ENCODE data around the gene MAP2K5.

Gene MAP2K5

DNA sequence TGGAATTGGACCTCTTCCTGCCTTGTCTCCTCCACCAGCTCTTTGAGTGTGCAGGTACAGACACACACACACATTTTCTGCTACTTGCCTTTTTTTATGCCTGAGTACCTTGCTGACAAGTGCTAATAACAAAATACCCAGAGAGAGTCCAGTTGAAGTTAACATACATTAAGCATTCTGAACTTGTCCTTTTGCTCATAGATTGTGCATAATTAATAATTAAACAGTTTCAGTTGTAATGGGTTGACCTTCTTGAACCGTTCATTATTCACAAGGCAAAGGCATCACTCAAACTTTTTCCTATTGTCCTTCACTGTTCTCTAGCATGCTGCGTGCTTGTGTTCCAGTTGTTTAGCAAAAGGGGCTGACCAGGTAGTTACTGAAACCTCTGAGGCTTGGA lies 223.2 kb downstream of the MAP2K5 start:
- DNase-seq = no peak

DNA sequence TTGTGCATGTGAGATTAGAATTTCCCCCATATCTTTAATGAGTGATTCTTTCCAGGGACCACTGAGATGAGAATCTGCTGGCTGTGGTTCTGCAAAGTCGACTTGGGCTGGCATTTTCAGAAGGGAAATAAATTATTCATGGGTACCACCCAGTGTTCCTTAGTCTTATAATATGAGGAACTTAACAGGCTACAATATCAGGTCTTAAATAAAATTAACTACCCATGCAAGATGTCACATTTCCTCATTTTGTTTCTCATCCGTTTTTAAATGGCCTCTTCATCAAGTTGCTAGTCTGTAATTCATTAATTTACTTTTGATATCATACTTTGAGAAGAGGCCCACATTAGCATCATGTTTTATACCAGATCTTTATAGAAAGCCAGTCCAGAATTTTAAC lies 224.5 kb downstream of the MAP2K5 start:
- DNase-seq = no peak

DNA sequence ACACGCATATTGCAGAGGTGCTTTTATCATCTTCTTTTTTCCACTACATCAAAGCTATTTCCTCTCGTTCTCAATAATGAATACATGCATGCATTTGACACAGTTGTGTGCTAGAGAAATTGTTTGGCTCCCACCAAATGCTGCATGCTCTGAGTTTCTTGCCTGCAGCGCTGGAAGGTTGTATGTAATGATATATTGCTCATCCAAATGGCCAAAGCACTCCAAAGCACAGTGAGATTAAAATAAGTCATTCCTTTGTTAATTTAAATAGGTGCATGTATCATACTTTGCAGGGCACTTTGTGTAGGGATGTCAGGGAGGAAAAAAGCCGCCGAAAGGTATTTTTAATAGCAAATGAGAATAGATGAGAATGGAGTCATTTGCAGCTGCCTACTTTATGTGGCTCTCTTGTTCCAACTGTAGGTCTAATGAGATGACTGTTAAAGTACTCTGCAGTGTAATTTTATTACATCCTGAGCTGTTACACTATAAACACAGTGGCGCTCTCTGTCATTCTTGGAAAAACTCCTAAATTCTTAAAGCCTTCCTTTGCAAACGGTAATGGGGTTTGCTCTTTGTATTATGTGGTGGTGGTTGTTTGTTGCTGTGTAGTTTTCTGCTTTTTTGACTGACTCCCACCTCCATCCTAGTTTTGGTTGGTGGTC lies 225.9 kb downstream of the MAP2K5 start:
- no peak for DNase-seq

DNA sequence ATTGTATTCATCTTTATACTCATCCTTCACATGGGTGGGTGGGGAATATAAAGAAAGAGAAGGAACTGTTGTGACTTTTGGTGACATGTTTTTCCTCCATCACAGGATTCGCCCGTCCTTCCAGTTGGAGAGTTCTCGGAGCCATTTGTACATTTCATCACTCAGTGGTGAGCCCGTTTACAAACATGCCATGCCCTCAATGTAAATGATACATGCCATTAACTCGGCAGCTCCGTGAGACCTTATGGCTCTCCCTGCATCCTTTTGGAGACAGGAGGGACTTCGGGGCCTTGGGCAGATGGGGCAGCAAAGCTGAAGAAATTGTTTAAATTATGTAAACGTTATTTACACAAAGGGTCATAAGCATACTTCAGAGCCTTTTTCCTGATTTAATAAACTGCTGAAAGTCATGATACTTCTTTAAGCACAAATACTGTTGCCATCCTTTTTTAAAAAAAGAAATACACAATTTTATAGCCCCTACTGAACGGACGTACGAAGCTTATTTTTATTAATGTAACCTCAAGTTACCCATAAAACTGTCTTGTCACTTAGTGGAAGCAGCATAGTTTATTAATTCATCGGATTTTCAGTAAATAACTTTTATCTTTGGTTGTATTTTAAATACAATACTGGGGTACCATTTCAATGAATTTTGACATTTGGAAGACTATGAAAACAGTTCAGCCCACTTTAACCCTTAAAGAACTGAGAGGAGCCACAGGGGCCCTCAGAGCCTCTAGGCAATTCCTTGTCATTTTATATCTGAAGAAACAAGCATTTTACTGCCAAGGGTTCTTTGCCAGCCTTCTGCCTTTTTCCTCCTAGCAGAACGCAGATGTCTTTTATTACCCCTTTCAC lies 227.2 kb downstream of the MAP2K5 start:
- no peak for DNase-seq

- no peak for DNase-seq
Observed at GRCh38 chr15:67770358-67770628, 227.8 kb downstream of the MAP2K5 start.

DNA sequence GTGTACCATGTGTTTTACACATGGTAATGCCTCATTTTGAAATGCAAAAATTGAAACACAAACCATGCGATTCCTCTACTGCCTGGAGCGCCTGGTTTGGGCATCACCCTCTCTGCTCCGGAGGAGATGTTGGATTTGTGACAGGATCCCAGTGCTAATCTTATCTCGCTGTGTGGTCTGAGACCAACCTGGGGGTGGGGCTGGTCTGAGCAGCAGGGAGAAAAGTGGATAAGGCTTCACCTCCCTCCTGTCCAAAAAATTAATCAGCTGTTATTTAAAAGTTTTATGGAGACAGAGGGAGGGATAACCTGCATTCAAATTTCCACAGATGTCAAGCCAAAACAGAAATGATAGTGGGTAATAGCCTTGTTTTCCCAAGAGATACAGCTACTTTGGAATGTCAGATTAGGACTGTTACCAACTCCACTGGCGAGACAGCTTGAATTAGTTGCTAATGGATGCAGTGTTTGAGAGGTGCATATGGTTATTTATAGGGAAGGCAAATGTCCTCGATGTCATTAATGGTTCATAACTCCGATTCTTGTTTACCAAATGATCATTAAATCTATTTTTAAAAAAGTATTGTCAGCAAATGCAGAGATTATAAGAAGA lies 228.8 kb downstream of the MAP2K5 start:
- no peak for DNase-seq

DNA sequence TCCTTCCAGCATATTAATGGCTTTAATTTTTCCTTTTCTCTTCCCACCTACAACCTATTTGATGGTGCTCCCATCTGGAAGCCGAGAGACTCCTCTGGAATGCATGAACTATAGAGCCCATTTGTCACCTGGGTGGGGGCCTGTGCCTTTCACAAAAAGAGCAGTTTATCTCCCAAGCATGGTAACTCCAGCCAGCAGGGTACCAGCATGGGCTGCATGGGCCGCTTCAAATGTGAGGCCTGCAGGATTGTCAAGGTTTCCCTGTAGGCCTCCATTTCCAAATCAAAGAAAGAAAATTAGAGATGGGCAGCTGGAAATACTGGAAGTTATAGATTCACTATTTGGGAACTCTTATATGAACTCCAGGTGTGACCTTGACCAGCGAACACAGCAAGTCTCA lies 232.1 kb downstream of the MAP2K5 start:
- DNase-seq = no peak

DNA sequence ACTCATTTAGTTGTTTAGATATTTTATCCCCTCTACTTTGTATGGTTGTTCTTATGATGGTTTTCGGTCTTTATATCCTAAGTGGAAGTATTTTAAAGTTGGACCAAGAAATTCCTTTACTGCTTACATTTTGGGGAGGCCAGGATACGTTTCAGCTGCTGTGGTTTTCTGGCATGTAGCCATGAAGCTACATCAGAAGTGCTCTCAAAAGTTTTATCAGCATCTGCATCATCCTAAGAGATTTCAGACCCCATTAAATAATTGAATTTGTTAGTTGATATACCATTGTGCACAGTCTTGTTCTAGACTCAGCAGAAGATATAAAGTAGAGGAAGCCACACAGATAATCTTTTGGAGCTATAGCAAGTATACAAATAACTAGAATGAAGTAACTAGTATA lies 232.7 kb downstream of the MAP2K5 start:
- no peak for DNase-seq

DNA sequence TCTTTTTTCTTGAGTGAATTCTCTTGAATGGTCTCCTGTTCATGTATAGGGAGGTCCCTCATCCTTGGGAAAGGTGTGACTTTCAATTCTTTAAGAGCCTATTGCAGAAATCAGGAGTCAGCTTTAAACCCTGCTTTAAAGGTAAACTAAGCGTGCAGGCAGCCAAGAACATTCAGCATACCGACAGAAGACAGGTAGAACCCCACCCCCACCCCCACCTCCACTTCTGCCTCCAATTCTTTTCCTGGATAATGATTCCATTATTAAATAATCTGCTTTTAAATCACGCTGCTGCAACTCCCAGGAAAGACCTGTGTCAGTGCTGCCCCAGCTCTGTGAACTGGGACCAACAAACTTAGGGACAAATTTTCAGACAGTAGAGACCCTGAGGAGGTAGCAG lies 233.5 kb downstream of the MAP2K5 start:
- DNase-seq = no peak

GRCh38 chr15:67776600-67776999 lies 234.1 kb downstream of the MAP2K5 start:
- no peak for DNase-seq

GRCh38 chr15:67777071-67777470 lies 234.6 kb downstream of the MAP2K5 start:
- DNase-seq = no peak

GRCh38 chr15:67777773-67778172 lies 235.3 kb downstream of the MAP2K5 start:
- no peak for DNase-seq

DNA sequence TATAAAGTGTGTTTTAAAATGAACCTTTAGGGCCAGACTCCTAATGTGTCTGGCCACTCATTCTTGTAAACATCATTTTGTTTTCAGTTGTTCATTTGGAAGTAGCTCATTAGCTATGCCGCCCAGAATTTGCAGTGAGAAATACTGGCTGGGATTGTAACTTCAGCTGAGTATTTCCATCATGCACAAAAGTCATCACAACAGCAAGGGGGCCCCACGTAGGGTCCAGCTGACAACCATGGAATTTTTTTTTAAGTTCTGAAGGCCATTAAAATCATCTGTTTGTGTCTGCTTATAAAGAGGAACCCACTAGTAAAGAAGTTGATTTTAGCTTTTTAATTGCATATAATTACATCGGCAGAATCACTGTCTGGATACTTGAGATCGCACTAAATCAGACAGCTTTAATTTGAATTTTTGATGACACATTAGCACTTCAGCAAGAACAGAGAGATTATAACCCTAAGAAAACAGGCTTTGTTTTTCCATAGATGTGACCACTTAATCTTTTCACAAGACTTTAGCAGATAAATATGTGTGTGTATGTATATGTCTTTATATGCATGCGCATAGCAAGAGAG lies 236.6 kb downstream of the MAP2K5 start:
- no peak for DNase-seq

DNA sequence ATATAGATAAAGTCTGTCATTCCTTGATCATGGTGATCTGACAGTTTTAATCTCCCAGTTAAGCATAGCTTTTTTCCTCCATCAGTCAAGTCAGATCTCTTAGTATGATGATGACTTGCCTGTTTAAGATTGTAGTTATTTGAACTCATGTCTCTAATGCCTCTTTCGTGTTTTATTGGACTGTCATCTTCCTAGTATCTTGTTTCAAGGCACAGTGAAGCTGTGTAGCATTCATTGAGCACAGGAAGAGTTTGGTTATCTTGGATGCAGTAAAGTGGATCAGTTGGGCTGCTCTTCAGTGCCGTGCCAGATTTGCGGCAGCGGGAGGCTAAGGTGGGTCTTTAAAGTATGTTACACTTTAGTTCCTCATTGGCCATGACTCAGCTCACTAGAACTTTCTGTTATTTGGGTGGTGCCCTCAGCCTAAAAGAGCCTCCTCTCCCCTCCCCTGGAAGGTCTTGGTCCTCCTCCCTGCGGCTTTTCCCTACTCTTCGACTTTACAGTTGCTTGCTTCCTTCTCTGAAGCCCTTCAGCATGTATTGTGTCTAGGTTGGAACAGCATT lies 237.1 kb downstream of the MAP2K5 start:
- no peak for DNase-seq

- DNase-seq = no peak
Observed at GRCh38 chr15:67781061-67781460, 238.6 kb downstream of the MAP2K5 start.

DNA sequence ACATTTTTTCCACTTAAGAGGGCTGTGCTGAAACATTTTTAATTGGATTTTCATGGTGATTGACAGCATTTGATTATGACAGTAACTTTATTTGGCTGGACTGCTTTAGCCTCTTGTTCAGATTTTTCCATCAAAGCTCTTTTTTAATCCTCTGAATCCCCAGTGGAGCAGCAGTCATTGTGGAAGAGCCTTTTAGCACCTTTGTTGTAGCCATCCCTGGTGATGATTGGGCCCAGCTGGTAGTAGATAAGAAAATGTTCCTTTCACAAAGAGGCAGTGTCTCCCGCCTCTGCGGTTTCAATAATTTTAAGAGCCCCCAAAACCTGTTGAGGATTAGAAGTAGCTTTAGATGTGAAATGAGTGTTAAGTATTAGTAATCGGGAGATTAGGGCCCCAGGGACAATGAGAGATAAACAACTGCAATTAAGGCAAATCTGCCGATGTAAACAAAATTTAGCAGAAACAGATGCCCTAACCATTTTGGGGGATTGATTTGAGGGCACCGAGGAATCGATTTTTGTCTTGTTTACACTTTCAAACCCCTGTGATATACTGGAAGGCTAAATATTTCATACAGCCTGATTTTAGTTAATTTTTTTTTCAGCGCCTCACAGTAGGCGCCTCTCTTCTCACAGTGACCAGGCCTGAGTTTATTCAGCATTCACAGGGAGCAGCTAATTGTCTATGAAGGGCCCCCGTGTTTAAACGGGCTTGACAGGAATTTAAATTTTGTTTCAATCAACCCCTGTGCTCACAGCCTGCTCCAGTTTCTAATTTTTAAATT lies 239.6 kb downstream of the MAP2K5 start:
- DNase-seq = no peak

DNA sequence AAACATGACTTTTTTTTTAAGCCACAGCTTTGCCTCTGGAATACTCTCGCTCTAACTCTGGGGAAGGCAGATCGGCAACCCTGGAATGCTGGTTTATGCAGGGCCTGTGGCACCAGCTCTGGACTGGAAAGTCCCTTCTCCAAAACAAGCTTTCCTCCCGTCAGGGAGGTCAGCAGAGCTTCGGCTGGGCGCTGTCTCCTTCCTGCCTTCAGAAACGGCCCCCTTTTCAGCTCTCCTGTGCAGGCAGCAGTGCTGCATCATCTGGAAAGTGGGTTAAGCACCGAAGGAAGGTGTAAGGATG lies 240.1 kb downstream of the MAP2K5 start:
- no peak for DNase-seq

DNA sequence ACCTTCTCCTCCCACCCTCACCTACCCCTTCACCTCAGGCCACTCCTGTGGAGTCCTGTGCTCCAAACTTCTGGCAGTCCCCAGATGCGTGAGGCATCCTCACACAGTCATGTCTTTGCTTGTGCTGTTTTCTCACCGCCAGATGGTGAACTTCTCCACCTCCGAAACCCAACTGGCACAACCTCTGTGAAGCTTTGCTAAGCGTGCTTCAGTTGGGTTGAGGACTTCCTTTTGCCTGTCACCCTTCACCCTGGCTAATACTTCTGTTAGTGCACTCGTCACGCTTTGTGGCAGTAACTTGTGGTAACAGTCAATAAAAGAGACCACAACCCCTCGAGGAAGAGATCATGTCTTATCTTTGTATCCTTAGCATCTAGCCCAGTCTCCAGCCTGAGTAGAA lies 240.8 kb downstream of the MAP2K5 start:
- DNase-seq = no peak

GRCh38 chr15:67784090-67784781 lies 241.7 kb downstream of the MAP2K5 start:
- DNase-seq = no peak

DNA sequence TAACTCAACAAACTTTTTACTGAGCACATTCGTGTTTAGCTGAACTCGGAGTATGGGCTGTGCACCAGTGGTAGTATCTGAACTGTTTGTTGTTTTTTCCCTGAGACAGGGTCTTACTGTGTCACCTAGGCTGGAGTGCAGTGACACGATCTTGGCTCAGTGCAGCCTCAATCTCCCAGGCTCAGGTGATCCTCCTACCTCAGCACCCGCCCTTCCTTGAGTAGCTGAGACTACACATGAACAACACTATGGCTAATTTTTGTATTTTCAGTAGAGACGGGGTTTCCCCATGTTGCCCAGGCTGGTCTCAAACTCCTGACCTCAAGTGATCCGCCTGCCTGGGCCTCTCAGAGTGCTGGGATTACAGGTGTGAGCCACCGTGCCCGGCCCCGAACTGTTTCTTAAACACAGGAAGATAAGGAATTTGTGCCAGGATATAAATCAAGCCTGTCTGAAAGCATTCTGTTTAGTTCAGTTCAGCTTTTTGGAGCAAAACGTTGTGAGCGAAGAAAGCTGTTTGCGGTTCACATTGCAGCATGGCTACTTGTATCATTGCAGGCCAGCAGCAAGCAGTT lies 242.4 kb downstream of the MAP2K5 start:
- DNase-seq = no peak

GRCh38 chr15:67785431-67785830 lies 242.9 kb downstream of the MAP2K5 start:
- no peak for DNase-seq

DNA sequence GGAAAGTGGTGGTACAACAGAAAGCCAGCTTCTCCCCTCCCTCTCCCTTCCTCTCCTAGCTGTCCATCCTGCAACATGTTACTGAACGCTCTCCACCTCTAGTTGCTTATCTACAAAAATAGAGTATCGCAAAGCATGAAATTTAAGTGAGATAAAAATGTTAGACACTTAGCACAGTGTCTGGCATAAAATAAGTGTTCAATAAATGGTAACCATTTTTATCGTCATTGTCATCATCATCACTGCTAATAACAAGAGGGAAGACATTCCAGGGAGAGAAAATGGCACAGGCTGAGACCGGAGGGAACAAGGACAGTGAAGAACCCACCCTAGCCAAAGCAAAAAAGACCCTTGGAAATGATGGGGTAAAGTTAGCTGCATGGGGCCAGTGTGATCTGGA lies 244.1 kb downstream of the MAP2K5 start:
- DNase-seq = no peak

Measured in DMS79 (cell line).